GM23338 (cell line): ENCODE data around the gene KRT3. TPM values are rescaled to one million over a fixed set of nuclear protein-coding genes. Genes with fewer than 3 reads are reported as not detected.

Source experiments
- ATAC-seq: fragments of 200-7000 bp; cut with Tn5 transposase; 3 replicates; pipeline ENCODE4 v1.9.1; 2020
- DNase-seq: peaks from one replicate; pipeline ENCODE4 v3.0.0-alpha.2; 2015; ENCODE audit warnings: low spot score
- H2AFZ ChIP-seq: fragments of 200-600 bp; sonication (generic); 2 replicates; pipeline ENCODE4 v1.8.0; 2016; ENCODE audit warnings: antibody characterized with exemption, mild to moderate bottlenecking, moderate library complexity
- H3F3A ChIP-seq: fragments of 200-600 bp; sonication (generic); replicated peaks from 2 replicates; pipeline ENCODE4 v1.8.0; 2017; ENCODE audit warnings: antibody characterized with exemption, mixed run types, low read depth
- H3K27ac ChIP-seq: fragments of 200-600 bp; sonication (generic); 2 replicates; pipeline ENCODE4 v1.6.1; 2016; ENCODE audit warnings: low read depth
- H3K27me3 ChIP-seq: fragments of 200-600 bp; sonication (generic); 2 replicates; pipeline ENCODE4 v1.8.0; 2016; ENCODE audit warnings: mild to moderate bottlenecking, mixed run types, moderate library complexity; ENCODE audit not compliant: insufficient read depth
- H3K36me3 ChIP-seq: fragments of 200-600 bp; sonication (generic); 2 replicates; pipeline ENCODE4 v1.8.0; 2016; ENCODE audit warnings: mild to moderate bottlenecking; ENCODE audit not compliant: insufficient read depth
- H3K4me1 ChIP-seq: fragments of 200-600 bp; sonication (generic); 2 replicates; pipeline ENCODE4 v1.8.0; 2016; ENCODE audit warnings: mild to moderate bottlenecking, moderate library complexity; ENCODE audit not compliant: insufficient read depth
- H3K4me2 ChIP-seq: fragments of 200-600 bp; sonication (generic); 2 replicates; pipeline ENCODE4 v1.7.1; 2017; ENCODE audit warnings: mixed run types
- H3K4me3 ChIP-seq: fragments of 200-600 bp; sonication (generic); 2 replicates; pipeline ENCODE4 v1.6.1; 2016; ENCODE audit warnings: mixed run types
- H3K79me2 ChIP-seq: fragments of 200-600 bp; sonication (generic); replicated peaks from 2 replicates; pipeline ENCODE4 v1.8.0; 2017; ENCODE audit warnings: mild to moderate bottlenecking; ENCODE audit not compliant: insufficient read depth
- H3K9me2 ChIP-seq: fragments of 200-600 bp; sonication (generic); 2 replicates; pipeline ENCODE4 v1.8.0; 2017; ENCODE audit not compliant: insufficient read depth
- H4K20me1 ChIP-seq: fragments of 200-600 bp; sonication (generic); replicated peaks from 2 replicates; pipeline ENCODE4 v1.8.0; 2017; ENCODE audit warnings: mild to moderate bottlenecking; ENCODE audit not compliant: insufficient read depth
- H3K27ac Mint-ChIP-seq: 2 replicates; pipeline ENCODE4 v1.8.0; 2020; ENCODE audit warnings: inconsistent platforms, mild to moderate bottlenecking, moderate library complexity, mixed read lengths
- H3K27me3 Mint-ChIP-seq: 3 replicates; pipeline ENCODE4 v1.8.0; 2022; ENCODE audit warnings: low read depth, mild to moderate bottlenecking, moderate library complexity, mixed read lengths, inconsistent platforms; ENCODE audit not compliant: insufficient read depth, poor library complexity
- H3K36me3 Mint-ChIP-seq: 3 replicates; pipeline ENCODE4 v1.8.0; 2021; ENCODE audit warnings: low read depth, mild to moderate bottlenecking, inconsistent platforms, moderate library complexity, mixed read lengths
- H3K4me1 Mint-ChIP-seq: 3 replicates; pipeline ENCODE4 v1.8.0; 2020; ENCODE audit warnings: mild to moderate bottlenecking, inconsistent platforms, mixed read lengths
- H3K4me3 Mint-ChIP-seq: 3 replicates; pipeline ENCODE4 v1.8.0; 2021; ENCODE audit warnings: moderate library complexity, mild to moderate bottlenecking, inconsistent platforms, mixed read lengths
- H3K9me3 Mint-ChIP-seq: 3 replicates; pipeline ENCODE4 v1.8.0; 2020; ENCODE audit warnings: moderate library complexity, mild to moderate bottlenecking, inconsistent platforms, mixed read lengths
- CTCF ChIP-seq, 2 experiments: fragments of 200-600 bp in 1 of 2; sonication (generic) in 1 of 2; conservative IDR thresholded peaks; 2 replicates each; pipeline versions ENCODE4 v1.5.1 to v1.6.1; 2016 to 2017; ENCODE audit warnings: antibody characterized with exemption in 2 of 2, low read depth in 2 of 2, mild to moderate bottlenecking in 2 of 2, moderate library complexity in 1 of 2
- EZH2 ChIP-seq: fragments of 200-600 bp; sonication (generic); IDR thresholded peaks from one replicate; pipeline ENCODE4 v1.8.0; 2017; ENCODE audit warnings: antibody characterized with exemption, mild to moderate bottlenecking, low read depth; ENCODE audit not compliant: unreplicated experiment
- EZH2phosphoT487 ChIP-seq: fragments of 200-600 bp; sonication (generic); IDR thresholded peaks from one replicate; pipeline ENCODE4 v1.8.1; 2018; ENCODE audit warnings: antibody characterized with exemption; ENCODE audit not compliant: unreplicated experiment
- POLR2AphosphoS5 ChIP-seq: IDR thresholded peaks from 2 replicates; pipeline ENCODE4 v1.6.1; 2016; ENCODE audit warnings: antibody characterized with exemption, low read depth
- REST ChIP-seq: IDR thresholded peaks from one replicate; pipeline ENCODE4 v1.6.1; 2018; ENCODE audit warnings: antibody characterized with exemption; ENCODE audit not compliant: unreplicated experiment
- ZNF114 ChIP-seq: fragments of 250-450 bp; sonication (Bioruptor Pico); IDR thresholded peaks from 2 replicates; pipeline ENCODE4 v1.5.0; 2020; ENCODE audit warnings: mild to moderate bottlenecking, moderate library complexity
- ZNF462 ChIP-seq: fragments of 250-450 bp; sonication (Bioruptor Pico); IDR thresholded peaks from 2 replicates; pipeline ENCODE4 v1.5.0; 2020; ENCODE audit warnings: mild to moderate bottlenecking, moderate library complexity
- polyA plus RNA-seq: library from polyadenylated mRNA; unstranded; fragments of >200 nt; fragmentation: Nextera tagmentation; extraction: Ambion mirVana; gene quantifications from 2 replicates; pipeline ENCODE4 v1.2.1, GENCODE V29; 2016
- total RNA-seq: library from RNA; depleted of rRNA; stranded (reverse); fragments of >200 nt; shearing (Covaris generic); gene quantifications from 2 replicates; pipeline ENCODE4 v1.2.3, GENCODE V29; 2014

The KRT3 gene
- total and polyA plus RNA-seq, 2 experiments from 2014 or later: not detected

GRCh38 chr12:52832985-52833905 is 37.3 kb upstream of the KRT3 start:
- Mint-ChIP-seq H3K27me3 (peaks cover 9% of the 10 kb centered on the region), H3K4me3 (no peak overlapping the region), H3K4me1 (no peaks in the 10 kb centered on the region; the same call in 2 of the 3 replicates), H3K36me3 (no peaks in the 10 kb centered on the region), H3K9me3 (no peaks in the 10 kb centered on the region), H3K27ac (no peak overlapping the region)
- Histone ChIP-seq H3F3A (no peaks in the 10 kb centered on the region), H3K27ac (no peak overlapping the region), H3K9me2 (0 out of 2 replicates have a peak, but pooled peaks cover 5% of the 10 kb centered on the region), H3K36me3 (no peaks in the 10 kb centered on the region), H3K4me1 (no peaks in the 10 kb centered on the region), H4K20me1 (no peaks in the 10 kb centered on the region), H3K27me3 (no peaks in the 10 kb centered on the region), H3K4me2 (no peak overlapping the region), H3K79me2 (no peaks in the 10 kb centered on the region), H3K4me3 (no peak overlapping the region), H2AFZ (no peak overlapping the region)
- ATAC-seq: no peak
- TF ChIP-seq REST (no peak), CTCF (conservative IDR thresholded peaks at IDR 0.05; ENCODE audit: low read depth in 2 of 2) (no peak), ZNF114 (no peak), EZH2 (no peak), EZH2phosphoT487 (no peak), POLR2AphosphoS5 (no peak), ZNF462 (CRISPR knock-in tag) (no peak)
- no peak for DNase-seq
